ENCODE data around the gene GNRHR. TPM values are rescaled to one million over a fixed set of nuclear protein-coding genes. Genes with fewer than 3 reads are reported as not detected.
A peak's percentile ranks its signal among the peaks of the same experiment; 100 is the strongest.

The GNRHR gene
- total and polyA plus RNA-seq, 2 experiments from 2014 or later, result not detected

DNA sequence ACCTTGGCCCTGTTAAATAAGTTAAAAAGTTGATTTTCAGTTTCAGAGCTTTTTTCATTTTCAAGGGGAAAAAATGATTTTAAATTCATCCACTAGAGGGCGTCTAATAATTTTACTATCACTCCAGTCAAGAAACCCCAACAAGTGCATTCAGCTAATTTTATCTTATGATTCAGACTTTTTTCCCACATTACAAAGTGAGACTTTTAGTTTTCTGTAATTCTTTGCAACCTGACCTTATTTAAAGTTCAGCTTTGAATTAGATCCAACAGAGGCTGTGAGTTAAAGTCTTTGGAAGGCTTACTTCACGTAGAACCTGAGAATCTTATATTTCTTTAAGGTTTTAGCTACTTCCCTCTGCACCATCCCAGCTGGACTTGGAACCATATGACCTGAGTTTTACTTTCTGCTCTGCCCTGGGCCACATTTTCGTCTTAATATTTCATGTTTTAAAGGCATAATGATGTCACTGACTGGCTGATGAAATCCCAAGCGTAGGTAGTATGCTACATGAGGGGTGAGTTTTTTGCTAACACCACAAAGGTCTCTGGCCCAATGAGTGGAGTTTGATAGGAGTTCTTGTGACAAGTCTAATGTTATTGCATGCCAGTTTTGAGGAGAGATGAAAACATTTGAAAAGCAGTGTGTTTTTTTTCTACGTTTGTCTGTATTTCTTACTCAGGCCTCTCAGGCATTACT is 7.2 kb downstream of the GNRHR start:
- Histone ChIP-seq H2AFZ (no peak overlapping the region), H3K4me3 (no peak overlapping the region), H3K27ac (no peak overlapping the region), H3K4me2 (no peak overlapping the region), H3K9me3 (ENCODE audit: low read depth) (no peaks in the 10 kb centered on the region), H3K79me2 (no peaks in the 10 kb centered on the region), H3K36me3 (replicated peaks; ENCODE audit: insufficient read depth, low read depth) (no peaks in the 10 kb centered on the region), H3K27me3 (no peaks in the 10 kb centered on the region), H3K9me2 (replicated peaks; ENCODE audit: insufficient read depth) (no peaks in the 10 kb centered on the region), H4K20me1 (ENCODE audit: insufficient read depth, poor library complexity, severe bottlenecking) (no peaks in the 10 kb centered on the region), H3K4me1 (ENCODE audit: insufficient read depth) (peaks cover 3% of the 10 kb centered on the region)
- WGBS (ENCODE audit: low lambda C conversion rate, missing lambda C conversion rate), result 62% methylated on average over 5 of the region's 5 CpGs
- peak; percentile 52 for DNase-seq (ENCODE audit: low spot score)
- no peak for TF ChIP-seq EZH2 (IDR thresholded peaks at IDR 0.05; ENCODE audit: borderline replicate concordance)
- TF ChIP-seq EZH2phosphoT487 (IDR thresholded peaks at IDR 0.05; ENCODE audit: low read depth, severe bottlenecking, unreplicated experiment), result no peak
- TF ChIP-seq, protein P1, sequence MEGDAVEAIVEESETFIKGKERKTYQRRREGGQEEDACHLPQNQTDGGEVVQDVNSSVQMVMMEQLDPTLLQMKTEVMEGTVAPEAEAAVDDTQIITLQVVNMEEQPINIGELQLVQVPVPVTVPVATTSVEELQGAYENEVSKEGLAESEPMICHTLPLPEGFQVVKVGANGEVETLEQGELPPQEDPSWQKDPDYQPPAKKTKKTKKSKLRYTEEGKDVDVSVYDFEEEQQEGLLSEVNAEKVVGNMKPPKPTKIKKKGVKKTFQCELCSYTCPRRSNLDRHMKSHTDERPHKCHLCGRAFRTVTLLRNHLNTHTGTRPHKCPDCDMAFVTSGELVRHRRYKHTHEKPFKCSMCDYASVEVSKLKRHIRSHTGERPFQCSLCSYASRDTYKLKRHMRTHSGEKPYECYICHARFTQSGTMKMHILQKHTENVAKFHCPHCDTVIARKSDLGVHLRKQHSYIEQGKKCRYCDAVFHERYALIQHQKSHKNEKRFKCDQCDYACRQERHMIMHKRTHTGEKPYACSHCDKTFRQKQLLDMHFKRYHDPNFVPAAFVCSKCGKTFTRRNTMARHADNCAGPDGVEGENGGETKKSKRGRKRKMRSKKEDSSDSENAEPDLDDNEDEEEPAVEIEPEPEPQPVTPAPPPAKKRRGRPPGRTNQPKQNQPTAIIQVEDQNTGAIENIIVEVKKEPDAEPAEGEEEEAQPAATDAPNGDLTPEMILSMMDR (IDR thresholded peaks at IDR 0.05; ENCODE audit: poor library complexity), result peak; percentile 73

DNA sequence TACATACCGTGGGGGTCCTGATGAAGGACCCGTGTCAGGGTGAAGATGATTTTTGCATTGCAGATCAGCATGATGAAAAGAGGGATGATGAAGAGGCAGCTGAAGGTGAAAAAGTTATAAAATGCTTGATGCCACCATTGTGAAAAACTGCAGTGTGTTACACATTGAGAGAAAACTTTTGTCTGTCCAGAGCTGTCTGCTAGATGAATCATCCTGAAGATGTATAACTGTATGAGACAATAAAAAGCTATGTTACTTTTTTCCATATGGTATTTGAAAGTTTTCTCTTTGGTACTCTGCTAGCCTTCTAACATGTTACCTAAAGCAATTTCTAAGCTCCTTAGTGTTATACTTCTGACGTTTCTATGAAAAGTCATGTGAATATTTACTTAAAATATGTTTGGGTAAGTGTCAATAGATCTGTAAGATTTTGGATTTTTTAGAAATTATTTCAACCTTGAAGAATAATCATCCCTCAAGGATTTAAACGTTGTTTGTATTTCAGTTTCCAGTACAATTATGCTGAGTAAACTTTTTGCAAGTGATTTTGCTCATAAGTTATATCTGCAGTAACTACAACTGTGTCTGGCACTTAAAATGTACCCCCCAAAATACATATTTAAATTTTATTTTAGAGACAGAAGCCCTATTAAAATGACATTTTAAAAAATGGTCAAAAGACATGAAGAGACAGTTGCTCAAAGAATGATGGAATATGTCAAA is 9.5 kb downstream of the GNRHR start:
- H3K79me2 ChIP-seq, result no peaks in the 10 kb centered on the region
- H3K4me3 ChIP-seq, result no peak overlapping the region
- peaks cover 3% of the 10 kb centered on the region for H3K4me1 ChIP-seq (ENCODE audit: insufficient read depth)
- no peak for DNase-seq (ENCODE audit: low spot score)
- no peak overlapping the region for H3K27ac ChIP-seq
- no peaks in the 10 kb centered on the region for H3K9me2 ChIP-seq (replicated peaks; ENCODE audit: insufficient read depth)
- TF ChIP-seq EZH2 (IDR thresholded peaks at IDR 0.05; ENCODE audit: borderline replicate concordance), result no peak
- no peak for TF ChIP-seq EZH2phosphoT487 (IDR thresholded peaks at IDR 0.05; ENCODE audit: low read depth, severe bottlenecking, unreplicated experiment)
- TF ChIP-seq, protein P1 (IDR thresholded peaks at IDR 0.05; ENCODE audit: poor library complexity), result no peak
- H2AFZ ChIP-seq, result no peak overlapping the region
- WGBS (ENCODE audit: low lambda C conversion rate, missing lambda C conversion rate), result 78% methylated on average over 4 of the region's 4 CpGs
- no peak overlapping the region for H3K4me2 ChIP-seq
- no peaks in the 10 kb centered on the region for H3K36me3 ChIP-seq (replicated peaks; ENCODE audit: insufficient read depth, low read depth)
- no peaks in the 10 kb centered on the region for H3K27me3 ChIP-seq
- no peaks in the 10 kb centered on the region for H4K20me1 ChIP-seq (ENCODE audit: insufficient read depth, poor library complexity, severe bottlenecking)
- no peaks in the 10 kb centered on the region for H3K9me3 ChIP-seq (ENCODE audit: low read depth)

DNA sequence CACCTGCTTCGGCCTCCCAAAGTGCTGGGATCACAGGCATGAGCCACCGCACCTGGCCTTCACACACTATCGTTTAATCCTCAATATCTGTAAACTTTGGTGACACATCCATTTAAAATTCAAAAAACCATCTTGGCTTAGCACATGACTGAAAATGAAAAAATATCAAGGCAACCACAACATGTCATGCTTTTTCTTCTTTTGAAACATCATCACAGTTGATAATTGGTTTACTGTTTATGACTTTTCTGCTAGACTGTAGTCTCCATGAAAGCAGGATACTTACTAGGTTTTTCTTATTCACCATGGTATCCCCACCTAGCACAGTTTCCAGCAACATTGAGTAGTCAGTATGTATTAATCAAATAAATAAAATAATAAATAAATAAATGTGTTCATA is 11.0 kb downstream of the GNRHR start:
- H3K27ac ChIP-seq, result no peak overlapping the region
- 95% methylated on average over 3 of the region's 3 CpGs for WGBS (ENCODE audit: low lambda C conversion rate, missing lambda C conversion rate)
- H4K20me1 ChIP-seq (ENCODE audit: insufficient read depth, poor library complexity, severe bottlenecking), result no peaks in the 10 kb centered on the region
- no peaks in the 10 kb centered on the region for H3K9me3 ChIP-seq (ENCODE audit: low read depth)
- TF ChIP-seq, protein P1 (IDR thresholded peaks at IDR 0.05; ENCODE audit: poor library complexity), result no peak
- TF ChIP-seq EZH2phosphoT487 (IDR thresholded peaks at IDR 0.05; ENCODE audit: low read depth, severe bottlenecking, unreplicated experiment), result no peak
- TF ChIP-seq EZH2 (IDR thresholded peaks at IDR 0.05; ENCODE audit: borderline replicate concordance), result no peak
- H3K4me2 ChIP-seq, result no peak overlapping the region
- H3K4me1 ChIP-seq (ENCODE audit: insufficient read depth), result no peaks in the 10 kb centered on the region
- H3K36me3 ChIP-seq (replicated peaks; ENCODE audit: insufficient read depth, low read depth), result no peaks in the 10 kb centered on the region
- no peak overlapping the region for H2AFZ ChIP-seq
- H3K9me2 ChIP-seq (replicated peaks; ENCODE audit: insufficient read depth), result no peaks in the 10 kb centered on the region
- H3K79me2 ChIP-seq, result no peaks in the 10 kb centered on the region
- DNase-seq (ENCODE audit: low spot score), result no peak
- no peak overlapping the region for H3K4me3 ChIP-seq
- H3K27me3 ChIP-seq, result no peaks in the 10 kb centered on the region
